WERI-Rb-1 (cell line): ENCODE results near the gene NBPF4.

Source experiments
- DNase-seq: peaks from one replicate; pipeline ENCODE4 v3.0.0-alpha.2; 2020
- H3K27ac ChIP-seq: fragments of 250-450 bp; sonication (Bioruptor Pico); 2 replicates; pipeline ENCODE4 v1.5.1; 2020; ENCODE audit warnings: mild to moderate bottlenecking, moderate library complexity
- H3K27me3 ChIP-seq: fragments of 250-450 bp; sonication (Bioruptor Pico); 2 replicates; pipeline ENCODE4 v1.5.1; 2021; ENCODE audit warnings: mild to moderate bottlenecking, low read depth, moderate library complexity; ENCODE audit not compliant: insufficient read depth, severe bottlenecking
- H3K36me3 ChIP-seq: fragments of 250-450 bp; sonication (Bioruptor Pico); 2 replicates; pipeline ENCODE4 v1.5.1; 2020; ENCODE audit warnings: mild to moderate bottlenecking, moderate library complexity
- H3K4me3 ChIP-seq: 2 replicates; pipeline ENCODE4 v1.5.1; 2011; ENCODE audit warnings: low read depth, mild to moderate bottlenecking, control low read depth, low read length
- H3K9me3 ChIP-seq: fragments of 250-450 bp; sonication (Bioruptor Pico); 2 replicates; pipeline ENCODE4 v1.5.1; 2021; ENCODE audit warnings: mild to moderate bottlenecking, moderate library complexity; ENCODE audit not compliant: severe bottlenecking
- CTCF ChIP-seq: IDR thresholded peaks from 2 replicates; pipeline ENCODE4 v1.5.1; 2011; ENCODE audit warnings: low read depth, mild to moderate bottlenecking, control low read depth, inconsistent platforms, low read length

The NBPF4 gene

GRCh38 chr1:108194051-108194450, 49.8 kb downstream of the NBPF4 start:
- H3K27ac ChIP-seq, result no peak overlapping the region
- DNase-seq, result no peak
- no peaks in the 10 kb centered on the region for H3K27me3 ChIP-seq
- peaks cover 25% of the 10 kb centered on the region for H3K36me3 ChIP-seq
- H3K4me3 ChIP-seq, result no peak overlapping the region
- no peak for TF ChIP-seq CTCF
- H3K9me3 ChIP-seq, result no peaks in the 10 kb centered on the region

- TF ChIP-seq CTCF, result no peak
- Histone ChIP-seq H3K27me3 (no peaks in the 10 kb centered on the region), H3K36me3 (peaks cover 26% of the 10 kb centered on the region), H3K4me3 (no peak overlapping the region), H3K27ac (no peak overlapping the region), H3K9me3 (no peaks in the 10 kb centered on the region)
- DNase-seq, result no peak
These were observed 50.5 kb downstream of the NBPF4 start for GRCh38 chr1:108193333-108193732.

- no peak for TF ChIP-seq CTCF
- DNase-seq, result no peak
- no peak overlapping the region for H3K27ac ChIP-seq
- H3K36me3 ChIP-seq, result peaks cover 24% of the 10 kb centered on the region
- no peak overlapping the region for H3K4me3 ChIP-seq
- H3K27me3 ChIP-seq, result no peaks in the 10 kb centered on the region
- no peaks in the 10 kb centered on the region for H3K9me3 ChIP-seq
These were observed 51.3 kb downstream of the NBPF4 start for GRCh38 chr1:108192581-108192980.

GRCh38 chr1:108190686-108191416, 53.0 kb downstream of the NBPF4 start:
- no peaks in the 10 kb centered on the region for H3K9me3 ChIP-seq
- TF ChIP-seq CTCF, result no peak
- H3K36me3 ChIP-seq, result peaks cover 16% of the 10 kb centered on the region

GRCh38 chr1:108190001-108190634, 53.8 kb downstream of the NBPF4 start:
- H3K36me3 ChIP-seq, result peaks cover 16% of the 10 kb centered on the region
- H3K27ac ChIP-seq, result no peak overlapping the region
- no peak overlapping the region for H3K4me3 ChIP-seq
- TF ChIP-seq CTCF, result no peak
- no peak for DNase-seq
- H3K27me3 ChIP-seq, result no peaks in the 10 kb centered on the region
- H3K9me3 ChIP-seq, result no peaks in the 10 kb centered on the region

More at GRCh38 chr1:108190686-108191416, 53.0 kb downstream of the NBPF4 start:
- no peak for DNase-seq
- Histone ChIP-seq H3K27ac (no peak overlapping the region), H3K27me3 (no peaks in the 10 kb centered on the region), H3K4me3 (no peak overlapping the region)

GRCh38 chr1:108188801-108189200, 55.1 kb downstream of the NBPF4 start:
- H3K36me3 ChIP-seq, result peaks cover 23% of the 10 kb centered on the region
- H3K4me3 ChIP-seq, result no peak overlapping the region
- DNase-seq, result no peak
- no peak overlapping the region for H3K27ac ChIP-seq
- H3K9me3 ChIP-seq, result no peaks in the 10 kb centered on the region
- TF ChIP-seq CTCF, result no peak
- no peaks in the 10 kb centered on the region for H3K27me3 ChIP-seq
